Lung (tissue), 12 donors: ENCODE measurements around the gene RINL. TPM values are rescaled to one million over a fixed set of nuclear protein-coding genes. Genes with fewer than 3 reads are reported as not detected.

Source experiments
- ATAC-seq: fragments of 200-7000 bp; cut with Tn5 transposase; one replicate; pipeline ENCODE4 v1.9.1; 2020; ENCODE audit warnings: moderate number of reproducible peaks; ENCODE audit not compliant: insufficient read depth, low FRiP score
- DNase-seq, 3 donors: peaks; one replicate each; pipeline ENCODE4 v3.0.0-alpha.2; 2013 to 2017
- H3K27ac ChIP-seq, 2 donors: one replicate each; pipeline ENCODE4 v1.5.1; 2013; ENCODE audit warnings: mild to moderate bottlenecking in 2 of 2, moderate library complexity in 2 of 2, control low read depth in 1 of 2, inconsistent platforms in 1 of 2, low read depth in 1 of 2, low read length in 1 of 2
- H3K27me3 ChIP-seq, 3 donors: one replicate each; pipeline ENCODE4 v1.5.1; 2013; ENCODE audit warnings: low read length in 2 of 3; ENCODE audit not compliant: control insufficient read depth in 3 of 3, insufficient read depth in 3 of 3
- H3K36me3 ChIP-seq, 4 donors: one replicate each; pipeline ENCODE4 v1.5.1; 2013; ENCODE audit warnings: low read length in 4 of 4, mild to moderate bottlenecking in 1 of 4, moderate library complexity in 1 of 4; ENCODE audit not compliant: control insufficient read depth in 4 of 4, insufficient read depth in 4 of 4
- H3K4me1 ChIP-seq, 5 donors: one replicate each; pipeline ENCODE4 v1.5.1; 2013; ENCODE audit warnings: low read length in 5 of 5, mild to moderate bottlenecking in 2 of 5, moderate library complexity in 1 of 5; ENCODE audit not compliant: control insufficient read depth in 5 of 5, insufficient read depth in 5 of 5
- H3K4me3 ChIP-seq: one replicate; pipeline ENCODE4 v1.5.1; 2013; ENCODE audit warnings: mild to moderate bottlenecking, control low read depth, moderate library complexity
- H3K9ac ChIP-seq, 2 donors: one replicate each; pipeline ENCODE4 v1.5.1; 2013; ENCODE audit warnings: low read length in 2 of 2, control low read depth in 1 of 2; ENCODE audit not compliant: insufficient read depth in 1 of 2
- H3K9me3 ChIP-seq, 4 donors: one replicate each; pipeline ENCODE4 v1.5.1; 2013; ENCODE audit warnings: low read length in 3 of 4, mild to moderate bottlenecking in 1 of 4, moderate library complexity in 1 of 4; ENCODE audit not compliant: control insufficient read depth in 4 of 4, insufficient read depth in 3 of 4
- CTCF ChIP-seq: IDR thresholded peaks from 2 replicates; pipeline ENCODE4 v1.5.1; 2012; ENCODE audit warnings: mild to moderate bottlenecking; ENCODE audit errors: control extremely low read depth, extremely low read depth
- whole genome bisulfite sequencing, 2 donors: extraction: QIAGEN DNeasy Blood & Tissue Kit; methylation state at CpG; one replicate each; pipeline ENCODE4 v1.1.7; 2013; 5-methylcytosine and 5-hydroxymethylcytosine counted together
- polyA plus RNA-seq, 2 donors: library from polyadenylated mRNA; stranded (reverse); fragments of 200-250 nt; gene quantifications; one replicate each; pipeline ENCODE4 v1.2.1, GENCODE V29; 2013
- total RNA-seq, 2 donors: library from RNA; depleted of rRNA in 1 of 2; stranded (reverse); fragments of >200 nt in 1 of 2; gene quantifications; one replicate each; pipeline ENCODE4 v1.2.1, GENCODE V29; 2014 to 2021
- donor health status: control.
- donor health status: control.
- donor health status: Bipolar disorder and iron deficiency.
- donor health status: healthy.
- donor health status: DM: yes; HTN: yes; CAD: no.

RINL gene
- total and polyA plus RNA-seq, 4 donors, result 7.0 to 24.0 (median 15.4) TPM

- ATAC-seq (no peak), DNase-seq (no peak)
- Histone ChIP-seq H3K27me3 (no peaks in the 10 kb centered on the region), H3K36me3 (peaks cover 56 to 66% (median 58%) of the 10 kb centered on the region in 4 donors), H3K4me1 (peaks cover 0 to 48% (median 27%) of the 10 kb centered on the region in 5 donors), H3K27ac (peak overlapping the region in 1 of 2 donors; percentile 41), H3K4me3 (no peak overlapping the region), H3K9me3 (no peaks in the 10 kb centered on the region), H3K9ac (peak overlapping the region in 1 of 2 donors; percentile 7)
- 74 to 91% methylated on average over 7 of the region's 7 CpGs for WGBS, 2 donors
- TF ChIP-seq CTCF, result no peak
Measured at GRCh38 chr19:38837656-38838121, 40.4 kb downstream of the RINL start.

GRCh38 chr19:38836983-38837626 is 41.0 kb downstream of the RINL start:
- no peak overlapping the region for H3K4me3 ChIP-seq
- DNase-seq (no peak), ATAC-seq (no peak)
- peaks cover 0 to 54% (median 33%) of the 10 kb centered on the region in 5 donors for H3K4me1 ChIP-seq
- H3K9me3 ChIP-seq, result no peaks in the 10 kb centered on the region
- no peak overlapping the region for H3K9ac ChIP-seq
- peaks cover 51 to 60% (median 53%) of the 10 kb centered on the region in 4 donors for H3K36me3 ChIP-seq
- no peaks in the 10 kb centered on the region for H3K27me3 ChIP-seq
- TF ChIP-seq CTCF, result no peak
- H3K27ac ChIP-seq, result peak overlapping the region in 1 of 2 donors; percentile 2
- WGBS, 2 donors, result 87 to 90% methylated on average over 6 of the region's 6 CpGs

DNA sequence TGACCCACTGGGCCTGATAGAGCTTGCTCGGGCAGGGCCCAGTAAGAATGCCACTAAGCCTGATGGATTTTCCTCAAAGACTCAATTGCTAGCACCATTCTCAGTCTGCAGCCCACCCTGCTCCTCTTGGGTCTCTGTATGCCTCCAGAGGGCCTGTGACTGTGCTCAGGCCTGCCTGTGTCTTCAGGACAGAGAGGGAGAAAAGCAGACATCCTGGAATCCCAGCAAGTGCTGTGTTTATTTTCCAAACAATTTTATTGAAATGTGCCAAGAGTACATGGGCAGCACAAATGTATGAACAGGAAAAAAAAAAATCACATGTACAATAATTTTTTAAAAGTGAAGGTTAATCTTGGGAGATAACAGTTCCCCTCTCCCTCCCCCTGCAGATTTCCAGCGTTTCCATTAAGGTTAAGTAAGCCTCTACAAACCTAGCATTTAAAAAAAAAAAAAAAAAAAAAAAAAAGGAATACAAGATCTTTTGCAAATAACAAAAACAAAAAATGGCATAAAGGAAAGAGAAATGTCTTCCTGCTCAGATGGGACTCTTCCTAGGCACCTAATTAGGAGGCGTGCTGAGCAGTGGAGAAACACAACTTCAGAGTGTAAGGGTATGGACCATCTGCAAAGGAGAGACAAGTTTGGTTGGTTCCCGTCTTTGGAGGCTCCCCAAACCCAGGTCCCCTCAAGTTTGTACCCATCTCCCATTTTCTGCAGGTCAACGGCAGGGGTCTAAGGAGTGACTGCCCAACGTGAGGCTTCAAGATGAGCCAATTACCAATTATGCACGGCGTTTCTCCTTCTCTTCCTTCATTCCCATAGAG is 41.7 kb downstream of the RINL start:
- 73 to 84% methylated on average over 8 of the region's 8 CpGs for WGBS, 2 donors
- no peaks in the 10 kb centered on the region for H3K9me3 ChIP-seq
- peaks cover 45 to 56% (median 46%) of the 10 kb centered on the region in 4 donors for H3K36me3 ChIP-seq
- peak; percentile 81 to 96 (median 96) for DNase-seq
- H3K27me3 ChIP-seq, result no peaks in the 10 kb centered on the region
- peak overlapping the region in 1 of 2 donors; percentile 41 for H3K27ac ChIP-seq
- no peak for TF ChIP-seq CTCF
- no peak overlapping the region for H3K4me3 ChIP-seq
- no peak overlapping the region for H3K9ac ChIP-seq
- peaks cover 0 to 56% (median 35%) of the 10 kb centered on the region in 5 donors for H3K4me1 ChIP-seq
- no peak for ATAC-seq
